Activated CD8-positive, alpha-beta memory T cell treated with anti-CD3 and anti-CD28 coated beads, Interleukin-2, amount 10 ng/mL, durations not matched to agents 7 days and 5 days (primary cell): ENCODE data around the gene LRBA. TPM values are rescaled to one million over a fixed set of nuclear protein-coding genes. Genes with fewer than 3 reads are reported as not detected.

ENCODE experiments used
- ATAC-seq: fragments of 150-1000 bp; cut with Tn5 transposase; one replicate; pipeline ENCODE4 v1.10.0; 2021; ENCODE audit warnings: moderate library complexity
- CTCF ChIA-PET: fragments of 350-600 bp; sonication (Branson Sonifier 250); formaldehyde crosslinking; loops from one replicate; lab custom pipeline; 2021; ENCODE audit warnings: antibody characterized with exemption; lab: Charles Lee
- DNase-seq: peaks from one replicate; pipeline ENCODE4 v3.0.0-alpha.2; 2020
- H3K27ac Mint-ChIP-seq: one replicate; pipeline ENCODE4 v1.8.0; 2021; ENCODE audit warnings: mild to moderate bottlenecking, mixed read lengths
- H3K27me3 Mint-ChIP-seq: one replicate; pipeline ENCODE4 v1.8.0; 2021; ENCODE audit warnings: mixed read lengths
- H3K36me3 Mint-ChIP-seq: one replicate; pipeline ENCODE4 v1.8.0; 2021; ENCODE audit warnings: mild to moderate bottlenecking, mixed read lengths
- H3K4me1 Mint-ChIP-seq: one replicate; pipeline ENCODE4 v1.8.0; 2021; ENCODE audit warnings: mixed read lengths
- H3K4me3 Mint-ChIP-seq: one replicate; pipeline ENCODE4 v1.8.0; 2021; ENCODE audit warnings: mild to moderate bottlenecking, moderate library complexity, mixed read lengths
- H3K9me3 Mint-ChIP-seq: one replicate; pipeline ENCODE4 v1.8.0; 2022; ENCODE audit warnings: low read depth, mixed read lengths
- total RNA-seq, 2 experiments: library from RNA; stranded (reverse); gene quantifications; one replicate each; pipeline ENCODE4 v1.2.3, GENCODE V29; 2021

Gene LRBA
- total RNA-seq, 2 experiments from 2014 or later: 59.2 to 60.2 TPM

- Mint-ChIP-seq H3K9me3 (peaks cover 3% of the 10 kb centered on the region), H3K4me3 (no peak overlapping the region), H3K4me1 (peaks cover 7% of the 10 kb centered on the region), H3K36me3 (peaks cover 29% of the 10 kb centered on the region), H3K27ac (no peak overlapping the region), H3K27me3 (no peaks in the 10 kb centered on the region)
- DNase-seq: no peak
- CTCF ChIA-PET: no interaction called here
- no peak for ATAC-seq
Observed at GRCh38 chr4:150477869-150478268, 537.2 kb downstream of the LRBA start.

GRCh38 chr4:150476776-150477175 is 538.3 kb downstream of the LRBA start:
- CTCF ChIA-PET: no interaction called here
- Mint-ChIP-seq H3K27ac (no peak overlapping the region), H3K4me1 (peaks cover 7% of the 10 kb centered on the region), H3K4me3 (no peak overlapping the region), H3K9me3 (peaks cover 3% of the 10 kb centered on the region), H3K27me3 (no peaks in the 10 kb centered on the region), H3K36me3 (peaks cover 31% of the 10 kb centered on the region)
- no peak for DNase-seq
- ATAC-seq: no peak

DNA sequence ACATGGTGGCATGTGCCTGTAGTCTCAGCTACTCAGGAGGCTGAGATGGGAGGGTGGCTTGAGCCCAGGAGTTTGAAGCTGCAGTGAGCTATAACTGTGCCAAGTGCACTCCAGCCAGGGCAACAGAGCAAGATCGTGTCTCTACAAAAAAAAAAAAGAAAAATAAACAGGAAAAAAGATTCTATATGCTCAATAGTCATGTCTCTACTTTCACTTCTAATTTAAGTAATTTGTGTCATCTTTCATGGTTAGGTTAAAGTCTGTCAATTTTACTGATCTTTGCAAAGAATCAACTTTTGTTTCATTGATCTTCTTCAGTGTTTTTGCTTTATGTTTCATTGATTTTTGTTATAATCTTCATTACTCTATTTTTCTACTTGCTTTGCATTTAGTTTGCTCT is 539.3 kb downstream of the LRBA start:
- Mint-ChIP-seq H3K4me1 (peaks cover 7% of the 10 kb centered on the region), H3K36me3 (peaks cover 29% of the 10 kb centered on the region), H3K27ac (no peak overlapping the region), H3K27me3 (no peaks in the 10 kb centered on the region), H3K9me3 (peaks cover 3% of the 10 kb centered on the region), H3K4me3 (no peak overlapping the region)
- CTCF ChIA-PET: no interaction called here
- ATAC-seq: no peak
- no peak for DNase-seq

GRCh38 chr4:150464523-150464922 is 550.6 kb downstream of the LRBA start:
- H3K36me3 Mint-ChIP-seq: peaks cover 20% of the 10 kb centered on the region
- DNase-seq (no peak), ATAC-seq (no peak)
- no peak overlapping the region for H3K4me3 Mint-ChIP-seq
- no peaks in the 10 kb centered on the region for H3K9me3 Mint-ChIP-seq
- H3K27me3 Mint-ChIP-seq: no peaks in the 10 kb centered on the region
- CTCF ChIA-PET: interaction anchor here (1.2 kb wide), 1 partner anchor 16 kb away, joined by 3 read pairs; no protein-coding TSS in a partner anchor
- no peak overlapping the region for H3K27ac Mint-ChIP-seq
- no peaks in the 10 kb centered on the region for H3K4me1 Mint-ChIP-seq

DNA sequence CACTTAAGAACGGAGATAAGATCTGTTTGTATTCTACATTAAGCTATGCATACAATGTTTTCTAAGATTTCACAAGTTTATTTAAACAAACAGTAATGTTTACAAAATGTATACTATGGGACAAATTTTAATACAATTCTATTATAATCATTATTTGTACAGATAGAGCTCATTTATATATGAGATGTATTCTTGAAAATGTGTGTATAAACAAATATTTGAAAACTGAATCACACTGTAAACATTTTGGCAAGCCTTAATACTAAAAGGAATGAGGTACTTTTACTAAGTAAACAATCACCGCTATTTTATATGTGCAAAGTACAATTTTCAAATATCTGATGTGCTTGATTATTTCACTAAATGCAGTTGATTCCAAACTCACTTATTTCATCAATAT is 552.3 kb downstream of the LRBA start:
- Mint-ChIP-seq H3K4me3 (no peak overlapping the region), H3K27me3 (no peaks in the 10 kb centered on the region), H3K27ac (no peak overlapping the region), H3K4me1 (no peaks in the 10 kb centered on the region), H3K9me3 (no peaks in the 10 kb centered on the region), H3K36me3 (peaks cover 22% of the 10 kb centered on the region)
- ATAC-seq: no peak
- DNase-seq: no peak
- CTCF ChIA-PET: no interaction called here

DNA sequence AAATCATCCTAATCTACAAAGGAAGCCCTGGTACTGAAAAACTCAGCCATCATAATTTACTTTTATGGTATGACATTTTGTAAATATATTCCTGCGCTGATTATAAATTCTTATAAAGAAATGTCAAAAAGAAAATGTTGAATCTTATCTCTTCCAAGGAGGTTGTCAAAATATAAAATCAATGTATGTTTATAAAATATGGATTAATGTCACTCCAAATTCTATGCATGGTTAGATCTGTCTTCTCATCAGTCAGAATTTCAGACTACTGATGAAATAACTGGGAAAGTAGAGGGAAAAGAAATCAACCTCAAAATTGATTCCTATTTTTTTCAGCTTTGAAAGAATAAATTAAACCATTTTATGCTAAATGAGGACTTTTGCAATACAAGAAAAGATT is 553.1 kb downstream of the LRBA start:
- CTCF ChIA-PET: no interaction called here
- DNase-seq (no peak), ATAC-seq (no peak)
- no peak overlapping the region for H3K4me3 Mint-ChIP-seq
- H3K36me3 Mint-ChIP-seq: peaks cover 22% of the 10 kb centered on the region
- H3K27ac Mint-ChIP-seq: no peak overlapping the region
- H3K27me3 Mint-ChIP-seq: no peaks in the 10 kb centered on the region
- no peaks in the 10 kb centered on the region for H3K4me1 Mint-ChIP-seq
- no peaks in the 10 kb centered on the region for H3K9me3 Mint-ChIP-seq

- ATAC-seq (no peak), DNase-seq (no peak)
- Mint-ChIP-seq H3K36me3 (peaks cover 19% of the 10 kb centered on the region), H3K4me3 (no peak overlapping the region), H3K27ac (no peak overlapping the region), H3K9me3 (peaks cover 7% of the 10 kb centered on the region), H3K27me3 (no peaks in the 10 kb centered on the region), H3K4me1 (no peaks in the 10 kb centered on the region)
- CTCF ChIA-PET: no interaction called here
Observed at GRCh38 chr4:150457802-150458201, 557.3 kb downstream of the LRBA start.

DNA sequence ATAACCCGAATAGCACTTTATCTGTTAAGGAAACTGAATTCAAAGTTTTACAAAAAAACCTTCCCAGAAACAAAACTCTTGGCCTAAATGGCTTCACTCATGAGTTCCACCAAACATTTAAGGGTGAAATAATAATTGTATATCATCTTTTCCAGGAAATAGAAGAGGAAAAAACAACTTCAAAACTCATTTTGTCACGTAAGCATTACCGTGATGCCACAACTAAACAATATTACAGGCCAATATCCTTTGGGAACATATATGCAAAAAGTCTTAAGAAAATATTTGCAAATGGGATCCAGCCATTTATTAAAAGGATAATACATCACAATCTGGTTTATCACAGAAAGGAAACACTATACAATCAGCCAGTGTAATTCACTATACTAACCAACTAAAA is 563.2 kb downstream of the LRBA start:
- CTCF ChIA-PET: no interaction called here
- DNase-seq: no peak
- ATAC-seq: no peak
- H3K4me1 Mint-ChIP-seq: no peaks in the 10 kb centered on the region
- peaks cover 7% of the 10 kb centered on the region for H3K9me3 Mint-ChIP-seq
- H3K27me3 Mint-ChIP-seq: no peaks in the 10 kb centered on the region
- no peak overlapping the region for H3K4me3 Mint-ChIP-seq
- no peak overlapping the region for H3K27ac Mint-ChIP-seq
- peaks cover 21% of the 10 kb centered on the region for H3K36me3 Mint-ChIP-seq

DNA sequence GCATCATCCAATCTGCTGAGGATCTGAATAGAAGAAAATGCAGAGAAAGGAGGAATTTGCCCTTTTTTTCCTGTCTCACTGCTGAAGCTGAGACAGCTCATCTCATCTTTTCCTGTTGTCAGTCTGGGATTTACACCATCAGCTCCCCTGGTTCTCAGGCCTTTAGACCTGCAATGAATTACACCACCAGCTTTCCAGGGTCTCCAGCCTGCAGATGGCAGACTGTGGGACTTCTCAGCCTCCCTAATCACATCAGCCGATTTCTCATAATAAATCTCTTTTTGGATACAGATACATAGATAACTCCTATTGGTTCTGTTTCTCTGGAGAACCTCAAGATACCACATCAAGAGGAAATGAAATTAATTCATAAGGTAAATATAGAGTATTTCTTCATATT is 567.7 kb downstream of the LRBA start:
- Mint-ChIP-seq H3K36me3 (peaks cover 15% of the 10 kb centered on the region), H3K27ac (no peak overlapping the region), H3K27me3 (no peaks in the 10 kb centered on the region), H3K4me3 (no peak overlapping the region), H3K9me3 (no peaks in the 10 kb centered on the region), H3K4me1 (no peaks in the 10 kb centered on the region)
- ATAC-seq (no peak), DNase-seq (no peak)
- CTCF ChIA-PET: no interaction called here

DNA sequence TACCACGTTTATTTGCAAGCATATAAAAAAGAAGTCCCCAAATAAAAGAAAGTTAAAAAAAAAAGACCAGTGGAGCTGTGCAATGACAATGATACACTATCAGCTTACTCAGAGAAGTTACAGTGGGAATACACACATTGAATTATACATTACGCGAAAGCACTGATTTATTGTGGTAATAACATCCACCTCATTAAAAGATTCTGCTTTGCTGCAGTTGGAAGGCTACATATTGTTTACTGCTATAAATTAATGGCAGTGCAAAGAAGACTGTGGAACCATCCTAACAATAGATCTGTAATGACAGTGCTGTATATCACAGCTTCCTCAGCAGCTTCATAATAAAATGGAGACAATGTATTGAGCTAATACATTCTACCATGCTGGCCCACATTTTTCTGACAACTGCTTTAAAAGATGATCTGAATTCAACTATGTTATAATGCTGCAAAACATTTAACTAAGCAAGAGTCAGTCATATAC is 575.6 kb downstream of the LRBA start:
- no peak for DNase-seq
- H3K9me3 Mint-ChIP-seq: peaks cover 2% of the 10 kb centered on the region
- H3K4me1 Mint-ChIP-seq: peaks cover 6% of the 10 kb centered on the region
- no peak overlapping the region for H3K4me3 Mint-ChIP-seq
- peaks cover 24% of the 10 kb centered on the region for H3K36me3 Mint-ChIP-seq
- no peaks in the 10 kb centered on the region for H3K27me3 Mint-ChIP-seq
- CTCF ChIA-PET: no interaction called here
- H3K27ac Mint-ChIP-seq: no peak overlapping the region
- ATAC-seq: no peak

- Mint-ChIP-seq H3K9me3 (peaks cover 2% of the 10 kb centered on the region), H3K4me1 (peaks cover 6% of the 10 kb centered on the region), H3K27me3 (no peaks in the 10 kb centered on the region), H3K4me3 (no peak overlapping the region), H3K36me3 (peaks cover 23% of the 10 kb centered on the region), H3K27ac (no peak overlapping the region)
- CTCF ChIA-PET: no interaction called here
- no peak for DNase-seq
- no peak for ATAC-seq
Observed at GRCh38 chr4:150436598-150437370, 578.3 kb downstream of the LRBA start.

GRCh38 chr4:150431221-150431620 is 583.9 kb downstream of the LRBA start:
- Mint-ChIP-seq H3K4me1 (no peaks in the 10 kb centered on the region), H3K36me3 (peaks cover 24% of the 10 kb centered on the region), H3K27ac (no peak overlapping the region), H3K4me3 (no peak overlapping the region), H3K27me3 (no peaks in the 10 kb centered on the region), H3K9me3 (peaks cover 2% of the 10 kb centered on the region)
- ATAC-seq (no peak), DNase-seq (no peak)
- CTCF ChIA-PET: no interaction called here

GRCh38 chr4:150425161-150425560 is 589.9 kb downstream of the LRBA start:
- CTCF ChIA-PET: no interaction called here
- Mint-ChIP-seq H3K27ac (no peak overlapping the region), H3K4me3 (no peak overlapping the region), H3K36me3 (peaks cover 7% of the 10 kb centered on the region), H3K27me3 (no peaks in the 10 kb centered on the region), H3K4me1 (no peaks in the 10 kb centered on the region), H3K9me3 (no peaks in the 10 kb centered on the region)
- ATAC-seq (no peak), DNase-seq (no peak)

- Mint-ChIP-seq H3K27me3 (no peaks in the 10 kb centered on the region), H3K4me1 (no peaks in the 10 kb centered on the region), H3K9me3 (no peaks in the 10 kb centered on the region), H3K4me3 (no peak overlapping the region), H3K27ac (no peak overlapping the region), H3K36me3 (peaks cover 7% of the 10 kb centered on the region)
- CTCF ChIA-PET: interaction anchor here (1.1 kb wide), 1 partner anchor 13 kb away, joined by 3 read pairs; no protein-coding TSS in a partner anchor
- ATAC-seq (no peak), DNase-seq (no peak)
Observed at GRCh38 chr4:150423503-150423902, 591.6 kb downstream of the LRBA start.
